ENCODE data around the gene ZNF764.
"Not testable (repeated sequence)": the region's sequence is repeated elsewhere in the genome, so short reads cannot be mapped to it uniquely, and the experiment has no call there.

- not testable (repeated sequence) for TF ChIP-seq SUZ12 (IDR thresholded peaks at IDR 0.05; ENCODE audit: extremely low read depth, insufficient read depth, insufficient read length); YY1 (IDR thresholded peaks at IDR 0.05; ENCODE audit: insufficient read depth, insufficient read length); ZNF274 (IDR thresholded peaks at IDR 0.05; ENCODE audit: low read depth, low read length)
Observed at GRCh38 chr16:30539986-30540526, 18.1 kb downstream of the ZNF764 start.
